ENCODE measurements around the gene FARS2.

DNA sequence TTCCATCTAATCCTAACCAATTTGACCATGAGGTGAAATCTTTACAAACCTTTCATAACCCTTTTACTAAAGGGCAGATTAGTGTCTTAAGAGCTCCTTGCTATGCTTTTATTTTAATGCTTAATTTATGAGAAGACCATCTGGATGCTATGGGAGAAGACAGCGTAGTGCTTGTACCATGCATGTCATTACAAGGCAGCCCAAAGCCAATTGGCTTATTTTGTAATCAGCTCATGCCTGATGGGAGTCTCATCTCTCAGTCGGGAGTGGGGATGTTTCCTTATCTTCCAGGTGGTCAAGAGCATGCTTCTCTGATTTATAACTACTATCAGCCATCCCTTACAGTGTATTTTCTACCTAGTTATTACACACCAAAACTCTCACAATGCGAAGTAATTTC lies 304.7 kb downstream of the FARS2 start:
- TF ChIP-seq, protein P1, sequence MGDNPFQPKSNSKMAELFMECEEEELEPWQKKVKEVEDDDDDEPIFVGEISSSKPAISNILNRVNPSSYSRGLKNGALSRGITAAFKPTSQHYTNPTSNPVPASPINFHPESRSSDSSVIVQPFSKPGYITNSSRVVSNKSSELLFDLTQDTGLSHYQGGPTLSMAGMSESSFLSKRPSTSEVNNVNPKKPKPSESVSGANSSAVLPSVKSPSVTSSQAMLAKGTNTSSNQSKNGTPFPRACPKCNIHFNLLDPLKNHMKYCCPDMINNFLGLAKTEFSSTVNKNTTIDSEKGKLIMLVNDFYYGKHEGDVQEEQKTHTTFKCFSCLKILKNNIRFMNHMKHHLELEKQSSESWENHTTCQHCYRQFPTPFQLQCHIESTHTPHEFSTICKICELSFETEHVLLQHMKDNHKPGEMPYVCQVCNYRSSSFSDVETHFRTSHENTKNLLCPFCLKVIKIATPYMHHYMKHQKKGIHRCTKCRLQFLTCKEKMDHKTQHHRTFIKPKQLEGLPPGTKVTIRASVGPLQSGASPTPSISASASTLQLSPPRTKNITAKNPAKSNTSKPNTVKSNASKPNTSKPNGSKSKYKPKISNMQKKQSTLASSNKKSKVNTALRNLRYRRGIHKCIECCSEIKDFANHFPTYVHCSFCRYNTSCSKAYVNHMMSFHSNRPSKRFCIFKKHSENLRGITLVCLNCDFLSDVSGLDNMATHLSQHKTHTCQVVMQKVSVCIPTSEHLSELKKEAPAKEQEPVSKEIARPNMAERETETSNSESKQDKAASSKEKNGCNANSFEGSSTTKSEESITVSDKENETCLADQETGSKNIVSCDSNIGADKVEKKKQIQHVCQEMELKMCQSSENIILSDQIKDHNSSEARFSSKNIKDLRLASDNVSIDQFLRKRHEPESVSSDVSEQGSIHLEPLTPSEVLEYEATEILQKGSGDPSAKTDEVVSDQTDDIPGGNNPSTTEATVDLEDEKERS (tag by site-specific recombination; IDR thresholded peaks at IDR 0.05), result no peak
- TF ChIP-seq ATF2 (tag by site-specific recombination; IDR thresholded peaks at IDR 0.05; ENCODE audit: low read depth) (no peak), CTCF (tag by site-specific recombination; IDR thresholded peaks at IDR 0.05) (no peak), ZNF274 (IDR thresholded peaks at IDR 0.05; ENCODE audit: low read length) (no peak), ZNF274 (tag by site-specific recombination; IDR thresholded peaks at IDR 0.05; ENCODE audit: borderline replicate concordance) (no peak), ZNF121 (tag by site-specific recombination; IDR thresholded peaks at IDR 0.05) (no peak)
